Thymus (tissue), 11 donors: ENCODE measurements around the gene ZNF385B. TPM values are rescaled to one million over a fixed set of nuclear protein-coding genes. Genes with fewer than 3 reads are reported as not detected.

ENCODE experiments used
- DNase-seq, 9 donors: peaks; one replicate each; pipeline ENCODE4 v3.0.0-alpha.2; 2013; ENCODE audit warnings: low spot score in 9 of 9, low read depth in 6 of 9, missing footprints in 1 of 9
- H3K27ac ChIP-seq, 2 donors: one replicate each; pipeline ENCODE4 v1.5.1; 2013; ENCODE audit warnings: control low read depth in 1 of 2, low read depth in 1 of 2, low read length in 1 of 2, mild to moderate bottlenecking in 1 of 2, moderate library complexity in 1 of 2
- H3K27me3 ChIP-seq, 2 donors: one replicate each; pipeline ENCODE4 v1.5.1; 2013; ENCODE audit warnings: low read length in 1 of 2; ENCODE audit not compliant: control insufficient read depth in 2 of 2, insufficient read depth in 1 of 2
- H3K36me3 ChIP-seq, 2 donors: one replicate each; pipeline ENCODE4 v1.5.1; 2013; ENCODE audit warnings: low read length in 1 of 2, mild to moderate bottlenecking in 1 of 2, moderate library complexity in 1 of 2; ENCODE audit not compliant: control insufficient read depth in 2 of 2, insufficient read depth in 2 of 2
- H3K4me1 ChIP-seq, 2 donors: one replicate each; pipeline ENCODE4 v1.5.1; 2013; ENCODE audit warnings: low read length in 2 of 2; ENCODE audit not compliant: control insufficient read depth in 2 of 2, insufficient read depth in 2 of 2
- H3K4me3 ChIP-seq, 2 donors: one replicate each; pipeline ENCODE4 v1.5.1; 2013; ENCODE audit warnings: low read length in 2 of 2, control low read depth in 1 of 2, mild to moderate bottlenecking in 1 of 2
- H3K9me3 ChIP-seq, 2 donors: one replicate each; pipeline ENCODE4 v1.5.1; 2013; ENCODE audit warnings: low read length in 1 of 2, mild to moderate bottlenecking in 1 of 2; ENCODE audit not compliant: control insufficient read depth in 2 of 2, insufficient read depth in 1 of 2
- WGBS: extraction: QIAGEN DNeasy Blood & Tissue Kit; methylation state at CpG from one replicate; pipeline ENCODE4 v1.1.7; 2013; 5-methylcytosine and 5-hydroxymethylcytosine counted together
- polyA plus RNA-seq: library from polyadenylated mRNA; stranded (reverse); fragments of 200-250 nt; gene quantifications from one replicate; pipeline ENCODE4 v1.2.3, GENCODE V29; 2013
- total RNA-seq: library from RNA; stranded (reverse); fragments of 120-200 nt; gene quantifications from one replicate; pipeline ENCODE4 v1.2.4, GENCODE V29; 2013
- donor health status: healthy.

ZNF385B gene
- total and polyA plus RNA-seq, 2 donors: 0.14 to 2.0 TPM

- 88% methylated on average over 4 of the region's 4 CpGs for WGBS
- H3K4me3 ChIP-seq: no peak overlapping the region
- H3K4me1 ChIP-seq: no peaks in the 10 kb centered on the region
- no peaks in the 10 kb centered on the region for H3K36me3 ChIP-seq
- no peaks in the 10 kb centered on the region for H3K27me3 ChIP-seq
- no peak for DNase-seq
- H3K9me3 ChIP-seq: no peaks in the 10 kb centered on the region
- no peak overlapping the region for H3K27ac ChIP-seq
Measured at GRCh38 chr2:179550849-179551248, 310.6 kb downstream of the ZNF385B start.

DNA sequence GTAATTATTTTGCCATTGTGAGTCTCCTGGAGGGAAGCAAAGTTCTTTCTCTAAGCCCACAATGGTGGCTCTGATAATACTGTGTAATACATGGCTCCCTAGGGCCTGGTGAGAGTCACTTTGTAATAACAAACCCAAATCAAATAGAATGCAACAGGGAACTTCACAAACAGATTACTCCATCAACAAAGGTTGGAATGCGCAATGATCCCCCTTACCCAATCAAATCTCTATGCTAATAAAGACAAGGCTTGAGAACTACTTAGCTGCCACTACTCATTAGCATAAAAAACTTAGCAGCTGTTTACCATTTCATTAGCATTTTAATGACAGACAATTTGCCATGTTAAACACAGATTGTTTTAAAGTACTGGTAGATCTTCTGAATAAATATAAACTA lies 311.2 kb downstream of the ZNF385B start:
- H3K36me3 ChIP-seq: no peaks in the 10 kb centered on the region
- no peak for DNase-seq
- H3K27me3 ChIP-seq: no peaks in the 10 kb centered on the region
- H3K4me1 ChIP-seq: no peaks in the 10 kb centered on the region
- no peak overlapping the region for H3K4me3 ChIP-seq
- H3K9me3 ChIP-seq: no peaks in the 10 kb centered on the region
- WGBS: 77% methylated on average over 1 of the region's 1 CpG
- no peak overlapping the region for H3K27ac ChIP-seq

- no peaks in the 10 kb centered on the region for H3K9me3 ChIP-seq
- no peaks in the 10 kb centered on the region for H3K27me3 ChIP-seq
- H3K4me1 ChIP-seq: no peaks in the 10 kb centered on the region
- H3K4me3 ChIP-seq: no peak overlapping the region
- H3K36me3 ChIP-seq: no peaks in the 10 kb centered on the region
- WGBS: 98% methylated on average over 2 of the region's 2 CpGs
- DNase-seq: no peak
- H3K27ac ChIP-seq: no peak overlapping the region
Measured at GRCh38 chr2:179546656-179547055, 314.8 kb downstream of the ZNF385B start.

- WGBS: 74% methylated on average over 2 of the region's 2 CpGs
- no peak for DNase-seq
- Histone ChIP-seq H3K9me3 (no peaks in the 10 kb centered on the region), H3K4me1 (no peaks in the 10 kb centered on the region), H3K36me3 (no peaks in the 10 kb centered on the region), H3K27me3 (no peaks in the 10 kb centered on the region), H3K27ac (no peak overlapping the region), H3K4me3 (no peak overlapping the region)
Measured at GRCh38 chr2:179545024-179545423, 316.4 kb downstream of the ZNF385B start.

DNA sequence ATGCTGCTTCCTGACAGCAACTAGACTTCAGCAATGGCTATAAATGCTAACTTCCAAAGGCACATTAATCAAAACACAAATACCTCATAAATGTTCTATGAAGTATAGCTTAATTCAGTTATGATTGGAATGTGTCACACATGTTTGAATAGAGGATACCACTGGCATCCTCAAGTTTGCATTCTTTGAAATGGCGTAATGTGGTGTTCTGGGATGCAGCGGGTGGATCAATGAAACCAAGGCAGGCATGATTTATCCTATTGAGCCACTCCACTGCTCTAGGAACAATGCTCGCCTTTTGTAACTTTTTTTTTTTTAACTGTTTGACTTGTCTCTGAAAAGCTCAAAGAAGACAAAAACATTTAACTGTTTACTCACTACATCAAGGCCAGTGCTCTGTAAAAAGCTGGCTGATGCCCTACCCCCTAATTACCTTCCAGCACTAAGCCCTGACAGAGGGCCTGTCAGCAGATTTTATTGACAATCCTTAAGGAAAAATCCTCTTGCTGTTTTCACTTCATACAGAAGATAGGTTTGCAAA lies 318.0 kb downstream of the ZNF385B start:
- no peak overlapping the region for H3K27ac ChIP-seq
- no peaks in the 10 kb centered on the region for H3K27me3 ChIP-seq
- DNase-seq: no peak
- no peaks in the 10 kb centered on the region for H3K9me3 ChIP-seq
- 87% methylated on average over 3 of the region's 3 CpGs for WGBS
- H3K4me3 ChIP-seq: no peak overlapping the region
- H3K4me1 ChIP-seq: no peaks in the 10 kb centered on the region
- no peaks in the 10 kb centered on the region for H3K36me3 ChIP-seq

DNA sequence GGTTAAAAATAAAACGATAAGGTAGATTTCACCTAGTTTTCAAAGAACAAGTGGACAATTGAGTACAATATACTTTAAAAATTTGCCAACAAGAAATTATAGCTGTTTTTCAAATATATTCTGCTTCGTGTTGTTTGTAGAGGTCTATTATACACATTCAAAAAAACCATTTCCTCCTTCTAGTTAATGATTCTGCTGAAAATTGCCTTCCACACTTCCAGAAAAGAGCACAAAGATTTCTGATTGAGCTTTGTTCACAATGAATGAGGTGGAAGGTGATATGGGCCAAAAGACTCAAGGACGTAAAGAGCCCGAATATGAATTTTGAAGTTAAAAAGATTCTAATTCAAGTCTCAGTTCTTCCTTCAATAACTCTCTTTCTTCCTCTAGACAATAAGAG lies 319.8 kb downstream of the ZNF385B start:
- Histone ChIP-seq H3K27ac (no peak overlapping the region), H3K9me3 (no peaks in the 10 kb centered on the region), H3K27me3 (no peaks in the 10 kb centered on the region), H3K4me1 (no peaks in the 10 kb centered on the region), H3K4me3 (no peak overlapping the region), H3K36me3 (no peaks in the 10 kb centered on the region)
- 75% methylated on average over 4 of the region's 4 CpGs for WGBS
- no peak for DNase-seq

DNA sequence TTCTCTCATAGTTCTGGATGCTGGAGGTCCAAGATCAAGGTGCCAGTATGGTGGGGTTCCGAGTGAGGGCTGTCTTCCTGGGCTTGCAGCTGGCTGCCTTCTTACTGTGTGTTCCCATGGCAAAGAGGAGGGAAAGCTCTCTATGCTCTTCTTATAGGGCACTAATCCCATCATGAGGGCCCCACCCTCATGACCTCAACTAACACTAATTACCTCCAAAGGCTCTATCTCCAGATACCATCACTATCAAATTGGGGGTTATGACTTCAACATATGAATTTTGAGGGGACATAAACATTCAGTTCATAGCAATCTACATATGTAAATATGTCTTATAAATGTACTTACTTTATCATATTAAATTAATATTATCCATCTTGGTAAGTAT lies 322.3 kb downstream of the ZNF385B start:
- Histone ChIP-seq H3K4me1 (no peaks in the 10 kb centered on the region), H3K27me3 (no peaks in the 10 kb centered on the region), H3K36me3 (no peaks in the 10 kb centered on the region), H3K4me3 (no peak overlapping the region), H3K27ac (no peak overlapping the region), H3K9me3 (no peaks in the 10 kb centered on the region)
- DNase-seq: no peak
- WGBS: 98% methylated on average over 1 of the region's 1 CpG

GRCh38 chr2:179538406-179539123 lies 322.8 kb downstream of the ZNF385B start:
- Histone ChIP-seq H3K27ac (no peak overlapping the region), H3K4me3 (no peak overlapping the region), H3K9me3 (no peaks in the 10 kb centered on the region), H3K36me3 (no peaks in the 10 kb centered on the region), H3K27me3 (no peaks in the 10 kb centered on the region), H3K4me1 (no peaks in the 10 kb centered on the region)
- DNase-seq: no peak
- 72% methylated on average over 1 of the region's 1 CpG for WGBS

DNA sequence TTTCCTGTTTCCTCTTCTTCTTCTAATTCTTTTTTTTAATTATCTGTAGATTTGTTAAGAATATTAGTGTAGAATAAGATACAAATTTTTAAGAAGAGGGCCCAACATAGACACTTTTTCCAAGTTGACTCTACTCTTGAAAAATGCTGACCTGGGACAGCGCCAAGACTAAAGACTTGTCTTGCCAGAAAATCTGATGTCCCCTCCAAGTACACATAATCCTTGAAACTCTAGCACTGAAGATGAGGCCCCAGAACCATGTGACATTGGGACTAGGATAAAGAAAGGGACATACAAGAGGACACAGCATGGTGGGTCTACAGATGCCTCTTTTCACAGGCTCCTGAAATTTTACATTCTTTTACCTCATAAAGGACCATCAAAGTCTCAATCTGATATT lies 325.2 kb downstream of the ZNF385B start:
- Histone ChIP-seq H3K36me3 (no peaks in the 10 kb centered on the region), H3K9me3 (no peaks in the 10 kb centered on the region), H3K27me3 (no peaks in the 10 kb centered on the region), H3K27ac (no peak overlapping the region), H3K4me3 (no peak overlapping the region), H3K4me1 (no peaks in the 10 kb centered on the region)
- WGBS: 96% methylated on average over 1 of the region's 1 CpG
- DNase-seq: no peak
